H54 (cell line): ENCODE results near the gene FJX1.
A peak's percentile ranks its signal among the peaks of the same experiment; 100 is the strongest.
"Not testable (repeated sequence)": the region's sequence is repeated elsewhere in the genome, so short reads cannot be mapped to it uniquely, and the experiment has no call there.

ENCODE experiments used
- DNase-seq: peaks from one replicate; pipeline ENCODE4 v3.0.0; 2011; ENCODE audit warnings: low spot score, mixed read lengths; ENCODE audit not compliant: insufficient read length
- FAIRE-seq: peaks from 3 replicates; lab custom pipeline; 2011; peaks lifted over from hg19 to GRCh38; lab: Jason Lieb, UNC
- POLR2A ChIP-seq: IDR thresholded peaks from 2 replicates; pipeline ENCODE4 v1.6.1; 2011; ENCODE audit warnings: low read depth, mild to moderate bottlenecking, low read length

The FJX1 gene

DNA sequence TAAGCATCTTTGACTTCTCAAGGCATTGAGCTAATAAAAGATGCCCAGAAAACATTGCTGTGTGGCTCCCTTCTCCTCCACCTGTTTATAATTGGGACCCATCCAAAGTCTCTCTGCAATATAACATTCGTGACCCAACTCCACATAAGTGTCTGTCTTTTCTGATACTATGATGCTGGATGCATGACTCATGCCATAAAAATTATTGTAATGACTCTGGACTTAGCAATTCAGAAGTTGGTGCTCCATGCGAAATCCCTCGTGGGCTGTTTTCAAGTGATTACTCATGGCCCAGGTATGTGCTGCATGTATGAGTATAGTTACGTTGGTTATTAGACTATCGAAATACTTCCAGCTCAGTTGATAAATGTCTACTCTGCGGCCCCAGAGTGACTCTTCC, 11.7 kb downstream of the FJX1 start:
- TF ChIP-seq POLR2A = no peak
- FAIRE-seq (peak; percentile 57), DNase-seq (peak; percentile 69)

DNA sequence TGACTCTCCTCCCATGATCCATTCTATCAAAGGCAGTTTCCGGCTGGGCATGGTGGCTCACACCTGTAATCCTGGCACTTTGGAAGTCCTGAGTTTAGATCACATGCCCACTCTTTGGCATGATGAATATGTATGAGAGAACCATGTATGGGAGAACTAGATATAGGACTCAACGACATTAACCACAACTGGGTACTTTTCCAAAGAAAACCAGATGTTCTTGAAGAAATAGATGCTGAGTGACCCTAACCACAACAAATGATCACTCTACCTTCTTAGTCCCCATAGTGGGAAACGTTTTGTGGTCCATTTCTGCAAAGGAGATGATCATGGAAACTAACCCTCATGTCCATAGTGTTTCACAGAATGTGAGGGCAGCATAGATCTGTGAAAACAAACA, 13.6 kb downstream of the FJX1 start:
- FAIRE-seq (no peak), DNase-seq (no peak)
- no peak for TF ChIP-seq POLR2A

DNA sequence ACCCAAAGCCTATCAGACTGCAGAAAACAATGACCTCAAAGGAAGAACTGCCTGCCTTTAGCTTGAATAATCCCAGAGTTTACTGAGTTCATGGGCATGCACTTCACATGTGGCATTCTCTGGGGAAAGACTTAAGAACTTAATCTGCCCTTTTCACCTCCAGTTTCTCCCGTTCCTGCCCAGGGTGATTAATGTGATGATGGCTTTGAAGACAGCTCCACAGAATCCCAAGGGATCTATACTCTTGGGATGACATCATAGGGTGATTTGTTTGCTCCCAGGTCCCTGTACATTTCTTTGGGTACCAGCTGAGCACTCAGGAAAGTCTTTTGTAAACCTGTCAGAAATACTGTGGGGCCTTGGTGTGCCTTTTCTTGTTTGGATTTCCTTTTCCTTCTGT, 14.0 kb downstream of the FJX1 start:
- TF ChIP-seq POLR2A = no peak
- DNase-seq = no peak
- FAIRE-seq = no peak

- TF ChIP-seq POLR2A = no peak
- FAIRE-seq (no peak), DNase-seq (no peak)
These were observed 15.7 kb downstream of the FJX1 start for GRCh38 chr11:35633827-35634423.

DNA sequence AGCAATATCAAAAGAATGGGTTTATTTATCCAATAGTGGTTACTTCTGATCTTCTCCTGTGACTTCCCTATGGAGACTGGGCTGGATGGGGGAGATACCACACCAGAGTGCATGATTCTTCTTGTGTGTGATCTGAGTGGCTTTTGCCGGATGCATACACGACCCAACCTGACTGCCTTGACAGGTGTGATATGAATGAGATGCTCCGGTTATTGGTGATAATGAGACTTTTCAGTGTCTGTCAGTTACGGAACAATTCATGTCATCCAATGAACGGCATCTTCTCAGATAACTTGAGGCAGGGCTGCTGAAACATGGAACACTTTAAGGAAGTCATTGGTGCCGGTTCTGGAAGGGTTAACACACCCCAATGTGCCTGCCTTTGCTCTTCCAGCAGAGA, 17.7 kb downstream of the FJX1 start:
- FAIRE-seq = no peak
- no peak for TF ChIP-seq POLR2A
- no peak for DNase-seq

DNA sequence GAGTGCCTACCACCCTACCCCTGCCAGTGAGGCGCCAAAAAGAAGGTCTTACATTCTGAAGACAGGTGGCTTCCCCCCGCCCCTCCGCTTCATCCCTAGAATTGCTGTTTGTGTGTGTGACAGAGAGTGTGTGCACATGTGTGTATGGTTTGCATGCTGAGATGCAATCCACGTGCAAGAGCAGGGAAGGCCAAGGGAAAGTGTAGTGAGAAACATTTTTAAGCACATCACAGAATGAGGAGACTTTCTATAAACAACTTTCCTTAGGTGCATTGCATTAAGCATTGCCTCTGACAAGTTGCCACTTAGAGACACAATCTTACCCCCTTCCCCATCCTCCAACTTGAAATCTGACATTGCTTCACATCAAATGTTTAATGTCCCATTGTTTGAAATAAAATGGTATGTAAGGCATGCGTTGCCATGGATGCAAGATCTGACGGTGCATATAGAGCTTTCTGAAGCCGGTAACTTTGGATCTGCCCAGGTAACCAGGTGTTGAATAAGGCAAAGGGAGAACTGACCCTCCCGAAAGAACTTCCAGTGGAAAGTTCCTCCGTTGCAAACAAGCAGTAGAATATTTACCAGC, 21.4 kb downstream of the FJX1 start:
- DNase-seq (no peak), FAIRE-seq (no peak)
- TF ChIP-seq POLR2A = no peak

DNA sequence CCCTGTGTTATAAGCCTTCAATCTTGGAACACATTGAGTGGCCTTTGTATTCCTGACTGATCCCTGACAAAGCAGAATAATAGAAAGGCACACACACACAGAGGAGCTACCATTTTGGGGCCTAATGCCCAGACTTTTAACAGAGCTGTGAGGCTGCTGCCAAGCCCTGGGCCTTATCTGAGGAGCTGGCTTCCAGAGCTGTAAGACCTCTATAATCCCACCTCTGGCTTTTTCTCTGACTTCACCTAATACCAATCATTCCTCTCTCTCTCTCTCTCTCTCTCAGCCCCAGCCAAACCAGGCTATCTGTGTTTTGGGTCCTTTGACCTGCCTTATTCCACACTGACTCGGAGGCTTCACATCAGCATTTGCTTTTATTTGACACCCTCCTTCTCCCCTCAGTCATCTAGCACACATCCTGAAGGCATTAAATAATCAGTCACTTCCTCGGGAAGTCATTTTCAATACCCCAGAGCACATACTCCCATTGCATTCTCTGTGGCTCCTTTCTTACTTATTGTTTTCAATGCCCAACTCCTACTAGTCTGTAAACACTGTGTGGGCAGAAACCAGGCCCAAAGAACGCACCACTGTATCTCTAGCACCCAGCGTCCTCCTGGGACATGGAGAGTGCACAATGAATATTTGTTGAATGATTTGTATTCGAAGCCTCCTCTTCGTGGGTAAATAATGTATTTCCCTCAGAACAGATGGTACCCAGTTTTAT, 23.1 kb downstream of the FJX1 start:
- no peak for TF ChIP-seq POLR2A
- DNase-seq (no peak), FAIRE-seq (no peak)

- no peak for TF ChIP-seq POLR2A
- DNase-seq (no peak), FAIRE-seq (no peak)
These were observed 23.7 kb downstream of the FJX1 start for GRCh38 chr11:35641964-35642363.

GRCh38 chr11:35647421-35648093, 29.3 kb downstream of the FJX1 start:
- DNase-seq (no peak), FAIRE-seq (no peak)
- no peak for TF ChIP-seq POLR2A

DNA sequence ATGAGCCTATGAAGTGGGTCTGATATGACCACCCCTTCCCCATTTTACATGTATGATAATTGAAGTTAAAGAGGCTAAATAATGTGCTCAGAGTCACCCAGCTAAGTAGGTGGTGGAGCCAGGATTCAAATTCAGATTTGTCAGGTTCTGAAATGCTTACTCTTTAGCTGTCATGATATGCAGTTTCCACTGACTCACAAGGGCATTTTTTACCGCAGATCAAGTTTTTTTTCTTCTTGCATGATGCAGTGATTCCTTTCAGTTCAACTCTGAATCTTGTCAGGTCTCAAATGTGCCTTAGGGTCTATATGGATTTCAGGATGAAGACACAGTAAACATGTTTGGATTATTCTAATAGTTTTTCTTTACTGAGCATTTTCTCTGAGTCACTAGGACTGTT, 31.7 kb downstream of the FJX1 start:
- FAIRE-seq (peak; percentile 36), DNase-seq (no peak)

GRCh38 chr11:35650467-35650866, 32.2 kb downstream of the FJX1 start:
- FAIRE-seq (no peak), DNase-seq (no peak)
- no peak for TF ChIP-seq POLR2A

More for the DNA sequence above, 31.7 kb downstream of the FJX1 start:
- no peak for TF ChIP-seq POLR2A

GRCh38 chr11:35651263-35651662, 33.0 kb downstream of the FJX1 start:
- no peak for TF ChIP-seq POLR2A
- DNase-seq (no peak), FAIRE-seq (no peak)

DNA sequence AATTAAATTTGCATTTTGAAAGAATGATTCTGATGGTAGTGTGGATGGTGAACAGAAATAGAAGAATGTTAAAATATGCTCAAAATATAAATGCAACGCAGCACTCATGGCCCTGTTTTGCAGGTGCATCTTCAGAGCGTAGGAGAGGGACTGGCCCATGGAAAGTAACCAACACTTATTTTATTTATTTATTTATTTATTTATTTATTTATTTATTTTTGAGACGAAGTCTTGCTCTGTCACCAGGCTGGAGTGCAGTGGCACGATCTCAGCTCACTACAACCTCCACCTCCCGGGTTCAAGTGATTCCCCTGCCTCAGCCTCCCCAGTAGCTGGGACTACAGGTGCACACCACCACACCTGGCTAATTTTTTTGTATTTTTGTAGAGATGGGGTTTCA, 34.5 kb downstream of the FJX1 start:
- FAIRE-seq, DNase-seq: not testable (repeated sequence)

DNA sequence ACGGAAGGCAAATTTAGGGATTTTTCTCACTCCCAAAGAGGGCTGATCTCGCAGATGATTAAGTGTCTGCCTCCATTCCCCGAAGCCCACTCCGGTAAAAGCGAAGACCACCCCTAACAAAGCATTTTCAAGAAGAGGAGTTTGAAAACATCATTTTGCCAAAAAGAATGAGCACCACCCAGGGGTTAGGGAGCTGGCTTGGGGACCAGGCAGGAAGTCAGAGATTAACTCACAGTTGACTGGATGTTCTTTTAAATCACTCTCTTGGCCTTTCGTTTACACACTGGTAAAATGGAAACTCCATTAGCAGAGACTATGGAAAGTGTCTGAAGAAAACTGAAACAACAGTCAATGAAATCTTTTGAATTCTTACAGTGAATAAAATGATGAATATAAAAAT, 36.5 kb downstream of the FJX1 start:
- DNase-seq (no peak), FAIRE-seq (no peak)
- no peak for TF ChIP-seq POLR2A
